GM19351 (cell line): ENCODE measurements around the gene FCRL4.
A peak's percentile ranks its signal among the peaks of the same experiment; 100 is the strongest.

Experiments used
- ATAC-seq: cut with Tn5 transposase; IDR thresholded peaks from one replicate; pipeline ENCODE4 v1.9.1; 2021; ENCODE audit warnings: mild to moderate bottlenecking, moderate library complexity; ENCODE audit not compliant: unreplicated experiment

The FCRL4 gene

GRCh38 chr1:157597959-157598667, at the start of gene FCRL4:
FCRL4 (minus strand) TSS chr1:157598085; CDS start chr1:157597944, 141 bp downstream.
- ATAC-seq = peak; percentile 47

- ATAC-seq = no peak
These were observed 48.3 kb upstream of the FCRL4 start for GRCh38 chr1:157646144-157646543.

GRCh38 chr1:157641177-157641576, 43.3 kb upstream of the FCRL4 start:
- ATAC-seq = no peak

- ATAC-seq = no peak
These were observed 41.9 kb upstream of the FCRL4 start for GRCh38 chr1:157639800-157640199.

DNA sequence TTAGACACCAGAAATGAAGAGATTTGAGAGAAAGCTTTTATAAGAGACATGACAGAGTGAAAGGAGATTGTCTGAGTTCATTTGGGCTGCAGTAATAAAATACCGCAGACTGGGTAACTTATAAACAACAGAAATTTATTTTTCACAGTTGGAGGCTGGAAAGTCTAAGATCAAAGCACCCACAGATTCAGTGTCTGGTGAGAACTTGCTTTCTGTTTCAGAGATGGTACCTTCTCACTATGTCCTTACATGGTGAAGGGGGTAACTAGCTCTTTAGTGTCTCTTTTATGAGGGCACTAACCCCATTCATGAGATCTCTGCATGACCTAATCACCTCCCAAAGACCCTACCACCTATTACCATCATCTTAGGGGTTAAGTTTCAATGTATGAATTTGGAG, 30.9 kb upstream of the FCRL4 start:
- ATAC-seq = no peak

GRCh38 chr1:157626099-157626498, 28.2 kb upstream of the FCRL4 start:
- no peak for ATAC-seq

DNA sequence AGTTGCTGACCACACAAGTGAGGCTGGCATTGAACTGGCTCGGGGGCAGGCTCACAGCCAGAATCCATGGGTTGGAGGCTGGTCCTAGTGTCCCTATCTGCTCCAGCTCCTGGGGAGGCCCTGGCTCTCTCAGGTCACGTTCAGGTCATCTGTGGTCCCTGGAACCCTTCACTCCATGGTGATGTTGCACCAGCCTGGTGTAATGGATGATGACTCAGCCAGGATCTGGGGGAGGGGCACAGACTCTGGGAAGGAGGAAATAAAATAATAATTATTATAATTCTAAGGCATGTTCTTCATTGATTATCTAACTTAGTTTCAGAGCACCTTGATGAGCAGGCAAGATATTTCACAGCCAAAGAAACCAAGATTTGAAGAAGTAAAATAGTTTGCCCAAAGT, 26.6 kb upstream of the FCRL4 start:
- ATAC-seq = no peak

- ATAC-seq = no peak
These were observed 24.6 kb upstream of the FCRL4 start for GRCh38 chr1:157622471-157622870.

- no peak for ATAC-seq
These were observed 20.3 kb upstream of the FCRL4 start for GRCh38 chr1:157618190-157618589.

DNA sequence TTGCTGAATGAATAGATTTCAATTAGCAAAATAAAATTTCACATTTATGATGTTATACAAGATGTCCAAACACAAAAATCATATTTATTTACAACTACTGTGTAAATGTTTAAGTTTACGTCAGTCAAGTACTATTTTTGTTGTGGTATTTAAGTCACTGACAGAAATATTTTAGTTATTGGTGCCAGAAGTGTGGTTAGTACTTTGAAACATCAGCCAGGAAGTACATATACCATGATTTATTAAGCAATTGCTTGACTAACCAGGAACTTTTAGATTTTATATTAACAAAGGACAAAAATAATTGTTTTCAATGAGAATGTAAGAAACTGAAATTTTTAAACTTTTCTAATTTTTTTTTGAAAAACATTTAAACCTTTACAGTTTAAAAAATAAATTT, 2.4 kb upstream of the FCRL4 start:
- no peak for ATAC-seq

DNA sequence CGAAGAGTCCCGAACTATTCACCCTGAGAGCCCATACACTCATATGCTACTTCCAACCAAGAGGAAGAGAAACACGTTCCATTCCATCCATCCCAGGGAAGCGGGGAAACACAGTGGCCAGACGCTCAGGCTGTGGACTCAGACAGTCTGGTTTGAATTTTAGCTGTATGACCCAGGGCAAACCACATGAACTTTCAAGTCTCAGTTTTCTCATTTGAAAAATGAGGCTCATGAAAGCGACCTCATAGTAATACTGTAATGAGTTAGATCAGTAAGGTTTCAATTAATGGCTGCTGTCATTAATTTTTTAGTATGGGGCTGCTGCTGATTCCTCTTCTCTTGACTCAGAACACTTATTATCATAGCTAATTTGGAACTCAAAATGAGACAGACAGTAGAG, 1.5 kb downstream of the FCRL4 start:
- peak; percentile 56 for ATAC-seq

- peak; percentile 67 for ATAC-seq
These were observed 2.5 kb downstream of the FCRL4 start for GRCh38 chr1:157595356-157595755.

- ATAC-seq = no peak
These were observed 11.9 kb downstream of the FCRL4 start for GRCh38 chr1:157585984-157586383.

DNA sequence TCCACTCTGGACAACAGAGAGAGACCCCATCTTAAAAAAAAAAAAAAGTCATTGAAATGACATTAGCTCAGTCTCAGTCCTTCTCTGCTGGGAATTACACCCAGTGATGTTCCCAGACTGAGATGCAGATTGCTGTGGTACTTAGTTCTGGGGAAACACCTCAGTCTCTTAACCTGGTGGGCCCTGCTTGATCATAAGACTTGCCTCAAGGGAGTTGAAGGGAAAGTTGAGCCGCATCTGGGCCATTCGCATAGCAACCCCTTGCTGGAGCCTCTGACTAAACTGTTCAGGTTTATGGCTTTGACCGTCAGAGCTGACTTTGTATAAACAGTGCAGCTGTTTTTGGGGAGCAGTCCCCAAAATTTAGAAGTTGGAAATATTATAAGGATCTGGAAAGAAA, 13.4 kb downstream of the FCRL4 start:
- no peak for ATAC-seq

DNA sequence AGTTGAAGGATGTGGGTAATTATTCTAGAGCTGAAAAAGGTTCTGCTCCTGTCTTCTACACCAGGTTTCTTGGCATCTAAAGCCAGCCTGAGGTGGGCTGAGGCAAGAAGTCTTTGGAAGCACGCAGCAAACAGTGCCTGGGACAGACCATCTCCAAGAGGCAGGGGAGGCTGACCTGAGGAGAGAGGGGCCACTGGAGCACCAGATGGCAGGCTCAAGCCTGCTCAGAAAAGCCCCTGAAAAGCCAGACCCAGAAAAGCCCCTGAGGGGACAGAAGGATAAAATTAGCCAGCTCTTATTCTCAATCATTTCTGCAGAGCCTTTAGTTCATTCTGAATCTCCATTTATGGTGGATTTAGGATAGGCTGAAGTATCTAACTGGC, 17.1 kb downstream of the FCRL4 start:
- ATAC-seq = no peak

DNA sequence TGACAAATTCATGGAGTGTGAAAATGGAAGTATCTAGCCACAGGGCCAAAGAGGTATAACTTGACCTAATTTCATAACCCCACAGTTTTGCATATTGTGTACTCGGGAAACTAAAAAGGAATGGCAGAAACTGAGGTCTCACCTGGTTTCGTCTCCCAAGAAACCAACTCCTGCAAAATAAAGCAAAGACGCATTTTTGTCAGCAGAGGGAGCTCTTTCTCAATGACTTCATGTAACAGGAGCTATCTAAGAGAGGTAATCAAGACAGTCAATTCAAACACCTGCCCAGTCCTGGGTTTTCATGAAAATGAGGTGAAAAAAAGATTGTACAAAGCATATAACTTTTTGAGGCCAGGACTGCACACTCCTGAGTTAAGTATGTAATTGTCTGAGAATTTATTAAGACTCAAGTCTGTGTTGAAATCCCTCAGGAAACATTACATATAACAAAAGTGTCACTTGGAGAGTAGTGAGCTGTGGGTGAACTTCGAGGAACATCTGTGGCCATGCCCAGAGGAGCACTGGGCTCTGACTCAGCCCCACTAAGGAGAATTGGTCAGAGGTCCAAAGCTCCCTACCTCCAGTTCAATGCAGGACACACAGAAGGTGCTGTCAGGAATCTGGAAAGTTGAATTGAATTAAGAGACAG, 17.6 kb downstream of the FCRL4 start:
- no peak for ATAC-seq

GRCh38 chr1:157577420-157577819, 20.5 kb downstream of the FCRL4 start:
- ATAC-seq = no peak

- ATAC-seq = no peak
These were observed 22.1 kb downstream of the FCRL4 start for GRCh38 chr1:157575744-157576143.

DNA sequence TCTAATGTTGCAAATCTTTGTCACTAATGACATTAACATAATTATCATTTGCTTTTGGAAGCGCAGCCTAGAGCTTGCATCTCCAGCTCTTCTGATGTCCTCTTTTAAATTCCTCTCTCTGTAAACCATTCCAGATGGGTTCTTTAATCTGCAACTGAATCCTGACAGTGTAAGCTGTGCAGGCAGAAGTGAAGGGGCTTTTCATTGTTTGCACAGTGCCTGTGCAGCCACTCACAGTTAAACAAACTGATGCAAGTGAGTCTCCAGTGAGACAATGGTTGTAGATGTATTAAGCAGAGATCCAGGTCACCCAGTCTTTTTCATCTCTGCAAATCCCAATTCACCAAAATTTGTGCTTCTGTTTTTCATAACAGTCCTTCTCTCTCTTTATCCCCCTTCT, 23.0 kb downstream of the FCRL4 start:
- no peak for ATAC-seq

DNA sequence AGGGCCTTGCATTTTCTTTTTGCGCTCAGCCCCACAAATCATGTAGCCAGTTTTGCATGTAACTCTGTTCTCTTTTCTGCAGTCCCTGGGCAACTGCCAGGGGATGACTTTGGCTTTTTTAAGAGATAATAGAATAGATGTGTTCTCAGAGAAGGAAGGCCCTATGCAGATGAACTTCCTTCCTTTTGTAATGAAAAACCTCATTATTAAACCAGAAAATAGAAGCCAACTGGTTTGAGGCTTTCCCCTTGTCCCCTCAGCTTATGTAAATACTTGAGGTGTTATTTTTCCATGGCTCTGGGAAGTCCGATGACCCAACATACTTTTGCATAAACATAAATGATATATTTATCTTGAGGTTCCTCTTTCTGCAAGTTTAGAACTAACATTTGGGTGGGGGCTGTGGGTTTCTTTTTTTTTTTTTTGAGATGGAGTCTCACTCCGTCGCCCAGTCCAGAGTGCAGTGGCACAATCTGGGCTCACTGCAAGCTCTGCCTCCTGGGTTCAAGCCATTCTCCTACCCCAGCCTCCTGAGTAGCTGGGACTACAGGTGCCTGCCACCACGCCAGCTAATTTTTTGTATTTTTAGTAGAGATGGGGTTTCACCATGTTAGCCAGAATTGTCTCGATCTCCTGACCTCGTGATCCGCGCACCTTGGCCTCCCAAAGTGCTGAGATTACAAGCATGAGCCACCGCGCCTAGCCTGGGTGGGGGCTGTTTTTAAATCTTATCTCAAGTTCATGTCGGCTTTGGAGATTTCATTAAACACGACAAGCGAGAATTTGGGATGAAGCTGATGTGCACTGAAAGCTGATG, 31.2 kb downstream of the FCRL4 start:
- ATAC-seq = peak; percentile 37

- peak; percentile 69 for ATAC-seq
These were observed 35.4 kb downstream of the FCRL4 start for GRCh38 chr1:157562515-157562914.

DNA sequence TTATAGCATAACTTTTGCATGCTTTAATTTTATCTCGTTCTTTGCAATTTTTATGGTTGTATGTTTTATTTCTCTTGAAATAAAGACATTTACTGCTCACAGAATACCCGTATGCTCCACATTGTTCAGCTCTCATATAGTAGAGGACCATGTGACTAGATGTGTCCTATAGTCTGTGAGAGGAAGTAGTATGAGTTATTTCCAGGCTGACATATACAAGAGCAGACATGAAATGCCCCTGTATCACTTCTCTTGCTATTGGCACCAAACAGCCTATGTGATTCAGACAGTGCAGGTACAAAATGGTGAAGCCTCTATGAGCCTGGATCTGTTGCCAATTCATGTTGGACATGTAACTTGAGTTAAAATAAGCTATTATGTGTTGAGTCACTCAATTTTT, 39.8 kb downstream of the FCRL4 start:
- no peak for ATAC-seq
